HepG2 (cell line): ENCODE data around the gene MYO1E. TPM values are rescaled to one million over a fixed set of nuclear protein-coding genes. Genes with fewer than 3 reads are reported as not detected.

Experiments used
- ATAC-seq: fragments of 200-7000 bp; cut with Tn5 transposase; 3 replicates; pipeline ENCODE4 v1.9.1; 2020; ENCODE audit warnings: mild to moderate bottlenecking, moderate library complexity
- BruUV-seq: library from RNA; stranded (reverse); fragments of 400-500 nt; replicated peaks from 2 replicates; lab custom pipeline; 2021; lab: Mats Ljungman, UMichigan
- CTCF ChIA-PET: fragments of 300-600 bp; formaldehyde crosslinking; extraction: SDS; loops from one replicate; lab custom pipeline; 2021; ENCODE audit warnings: low total read pairs, inconsistent platforms, low intra/inter-chr PET ratio; lab: Yijun Ruan, JAX
- POLR2A ChIA-PET: fragments of 350-600 bp; sonication (Branson Sonifier 250); formaldehyde crosslinking; loops from one replicate; lab custom pipeline; 2020; ENCODE audit warnings: antibody characterized with exemption, inconsistent platforms; lab: Yijun Ruan, JAX
- DNase-seq: peaks from one replicate; pipeline ENCODE4 v3.0.0-alpha.2; 2015; ENCODE audit warnings: low spot score
- FAIRE-seq: peaks from 3 replicates; lab custom pipeline; 2011; peaks lifted over from hg19 to GRCh38; lab: Jason Lieb, UNC
- H2AFZ ChIP-seq: one replicate; pipeline ENCODE4 v1.6.1; 2011; ENCODE audit warnings: low read length, inconsistent platforms
- H3K27ac ChIP-seq: fragments of 300-600 bp; 3 replicates; pipeline ENCODE4 v1.8.0; 2011; ENCODE audit warnings: mixed run types, mild to moderate bottlenecking, mixed read lengths, low read length, inconsistent platforms; ENCODE audit not compliant: insufficient read depth; ENCODE audit errors: extremely low read length
- H3K27me3 ChIP-seq, 2 experiments: fragments of 200-600 bp in 1 of 2; 2 replicates in 1 of 2; 3 replicates in 1 of 2; pipeline versions ENCODE4 v1.6.0 to v1.8.0; 2011; ENCODE audit warnings: low read length in 2 of 2, mild to moderate bottlenecking in 2 of 2, moderate library complexity in 2 of 2, inconsistent platforms in 1 of 2; ENCODE audit not compliant: insufficient read depth in 2 of 2, control insufficient read depth in 1 of 2
- H3K36me3 ChIP-seq, 2 experiments: fragments of 200-600 bp in 1 of 2; replicated peaks in 1 of 2; 2 replicates in 1 of 2; 3 replicates in 1 of 2; pipeline versions ENCODE4 v1.5.1 to v1.8.0; 2011; ENCODE audit warnings: low read length in 2 of 2, inconsistent platforms in 1 of 2; ENCODE audit not compliant: insufficient read depth in 2 of 2, control insufficient read depth in 1 of 2
- H3K4me1 ChIP-seq: 2 replicates; pipeline ENCODE4 v1.5.1; 2012; ENCODE audit warnings: low read length, inconsistent platforms; ENCODE audit not compliant: insufficient read depth
- H3K4me2 ChIP-seq: 2 replicates; pipeline ENCODE4 v1.6.0; 2011; ENCODE audit warnings: low read depth, low read length, inconsistent platforms
- H3K4me3 ChIP-seq, 3 experiments: fragments of 200-600 bp in 1 of 3; sonication (generic), shearing (Covaris generic) in 1 of 3; replicated peaks in 1 of 3; 2 replicates each; pipeline ENCODE4 v1.5.1; 2011 to 2016; ENCODE audit warnings: low read length in 3 of 3, inconsistent platforms in 2 of 3, low read depth in 2 of 3, mild to moderate bottlenecking in 2 of 3, control low read depth in 1 of 3, mixed read lengths in 1 of 3; ENCODE audit not compliant: insufficient read depth in 1 of 3
- H3K79me2 ChIP-seq: one replicate; pipeline ENCODE4 v1.6.1; 2011; ENCODE audit warnings: low read length, inconsistent platforms; ENCODE audit not compliant: insufficient read depth
- H3K9ac ChIP-seq: 2 replicates; pipeline ENCODE4 v1.6.0; 2011; ENCODE audit warnings: mild to moderate bottlenecking, low read depth, low read length, inconsistent platforms; ENCODE audit not compliant: insufficient read depth
- H3K9me3 ChIP-seq: 2 replicates; pipeline ENCODE4 v1.5.1; 2012; ENCODE audit warnings: mild to moderate bottlenecking, low read length
- H4K20me1 ChIP-seq: 2 replicates; pipeline ENCODE4 v1.6.0; 2011; ENCODE audit warnings: inconsistent platforms, mild to moderate bottlenecking, low read length, moderate library complexity; ENCODE audit not compliant: insufficient read depth
- GZF1 ChIP-seq: sonication (generic); formaldehyde crosslinking; IDR thresholded peaks from 2 replicates; pipeline ENCODE4 v1.5.1; 2020; ENCODE audit warnings: mild to moderate bottlenecking, missing genetic modification reagents
- HDAC1 ChIP-seq: sonication (generic); formaldehyde crosslinking; IDR thresholded peaks from 2 replicates; pipeline ENCODE4 v1.5.1; 2020; ENCODE audit warnings: mild to moderate bottlenecking, missing genetic modification reagents
- MXD3 ChIP-seq: IDR thresholded peaks from 2 replicates; pipeline ENCODE4 v1.6.1; 2016; ENCODE audit warnings: mild to moderate bottlenecking, missing biosample characterization, missing genetic modification reagents
- ZNF431 ChIP-seq: sonication (generic); formaldehyde crosslinking; IDR thresholded peaks from 2 replicates; pipeline ENCODE4 v1.9.0; 2022; ENCODE audit warnings: missing genetic modification reagents, low read depth, mild to moderate bottlenecking, borderline replicate concordance
- WGBS: methylation state at CpG from one replicate; pipeline ENCODE4 v1.1.6; 2017; ENCODE audit warnings: low lambda C conversion rate; 5-methylcytosine and 5-hydroxymethylcytosine counted together
- in situ Hi-C: cut with HindIII; loops from 2 replicates; pipeline ENCODE4 v1.10.0; 2017; ENCODE audit warnings: low pct_unique_long_range_greater_than_20kb; ENCODE audit not compliant: extremely low pct_ligation_motif_present
- intact Hi-C: fragments of 100-400 bp; cut with micrococcal nuclease; formaldehyde crosslinking; loops from one replicate; pipeline ENCODE4 v1.10.0; 2022; ENCODE audit not compliant: unreplicated experiment
- microRNA counts: library from miRNA; unstranded; fragments of <30 nt; microRNA quantifications from one replicate; lab custom pipeline; 2015
- microRNA-seq: library from miRNA; unstranded; fragments of <30 nt; microRNA quantifications from one replicate; pipeline ENCODE4, GENCODE V29; 2020
- polyA plus RNA-seq, 8 experiments: library from polyadenylated mRNA; depleted of rRNA in 3 of 8; stranded (reverse) in 7 of 8; unstranded in 1 of 8; fragments of >200 nt; fragmentation: Illumina TruSeq in 4 of 8; extraction: Trizol in 4 of 8; gene quantifications; 2 replicates each; pipeline versions ENCODE4 v1.2.1 to v1.2.3, GENCODE V29; 2011 to 2016; ENCODE audit warnings: low read depth in 4 of 8, missing spikeins in 1 of 8, mixed read lengths in 1 of 8; ENCODE audit not compliant: insufficient read depth in 1 of 8
- small RNA-seq, 3 experiments: library from RNA; depleted of rRNA; stranded (forward); fragments of <200 nt; gene quantifications; one replicate each; pipeline ENCODE3, GENCODE V24; 2012; ENCODE audit warnings: low read depth in 2 of 3, low replicate concordance in 1 of 3; ENCODE audit not compliant: insufficient read length in 3 of 3, insufficient read depth in 2 of 3
- total RNA-seq, 5 experiments: library from RNA; depleted of rRNA; stranded (reverse); fragments of >200 nt; fragmentation: Illumina TruSeq; extraction: Trizol; gene quantifications; 2 replicates each; pipeline ENCODE4 v1.2.3, GENCODE V29; 2016; ENCODE audit warnings: low read depth in 1 of 5

The MYO1E gene
- total and polyA plus RNA-seq, 2 of the 13 experiments (the other 11 are each of a cell fraction or from before 2014, with no cell fraction given), result 15.7 to 25.1 TPM

- Histone ChIP-seq H3K27me3 (no peaks in the 10 kb centered on the region), H3K4me1 (no peaks in the 10 kb centered on the region), H3K4me2 (no peak overlapping the region), H2AFZ (no peak overlapping the region), H3K27ac (no peak overlapping the region), H3K9me3 (no peaks in the 10 kb centered on the region), H4K20me1 (no peaks in the 10 kb centered on the region; the same call in 1 of the 2 replicates), H3K9ac (no peak overlapping the region), H3K79me2 (no peaks in the 10 kb centered on the region), H3K36me3 (peaks cover 12 to 45% of the 10 kb centered on the region in 2 experiments; a peak in 4 of 5 replicates), H3K4me3 (no peak overlapping the region)
- no TSS peak for BruUV-seq
- WGBS, result 97% methylated on average over 2 of the region's 2 CpGs
- DNase-seq, result no peak
- TF ChIP-seq GZF1 (CRISPR knock-in tag), result peak; percentile 67; the same call in 1 of the 2 replicates
- TF ChIP-seq HDAC1 (CRISPR knock-in tag), result no peak
- TF ChIP-seq MXD3 (CRISPR knock-in tag), result no peak
- no peak for TF ChIP-seq ZNF431 (CRISPR knock-in tag)
- CTCF ChIA-PET, result no interaction called here
- no peak for FAIRE-seq
- in situ Hi-C loops, result no loop called here
- POLR2A ChIA-PET, result no interaction called here
- intact Hi-C loops, result no loop called here
- no peak for ATAC-seq
Observed at GRCh38 chr15:59087731-59088130, 284.9 kb downstream of the MYO1E start.

MicroRNAs encoded within 50 kb of the gene (microRNA counts, 767-probe panel; counts per million panel counts)
- not detected for microRNA hsa-miR-2116-5p (lab: Ali Mortazavi, UCI)

Small RNA genes within 50 kb of the gene (microRNA-seq; reads per million reads assigned to microRNA genes)
- gene MIR2116, result 5.4 reads per million, percentile 34 among the genes with 10 or more reads in this experiment

Small RNA genes within 50 kb of the gene (small RNA-seq; reads per million reads assigned to genes)
- gene MIR2116 (0.10 to 9.7 (median 2.6) reads per million in 3 experiments), gene RF00019 (0 reads per million in 3 experiments), gene RNU4-80P (0 reads per million in 3 experiments), gene RNU6-212P (0 reads per million in 3 experiments)

Other genes with a start within 250 kb of the MYO1E start
- gene LDHAL6B, start 166.0 kb downstream of the MYO1E start, total RNA-seq (2016; rRNA removed; fragmentation: Illumina TruSeq; extraction: Trizol), result not detected in 2 replicates
- gene LDHAL6B, start 166.0 kb downstream of the MYO1E start, polyA plus RNA-seq (2011; rRNA removed), result not detected in 2 replicates
- gene FAM81A, start 65.3 kb upstream of the MYO1E start, total RNA-seq (2016; rRNA removed; fragmentation: Illumina TruSeq; extraction: Trizol), result 0.09 and 0.18 TPM in 2 replicates
- 0.17 TPM in 1 of 2 replicates, not detected in the other for gene FAM81A, start 65.3 kb upstream of the MYO1E start, polyA plus RNA-seq (2011; rRNA removed)
- 7.7 and 9.8 TPM in 2 replicates for gene GCNT3, start 238.9 kb upstream of the MYO1E start, total RNA-seq (2016; rRNA removed; fragmentation: Illumina TruSeq; extraction: Trizol)
- 5.8 and 6.8 TPM in 2 replicates for gene GCNT3, start 238.9 kb upstream of the MYO1E start, polyA plus RNA-seq (2011; rRNA removed)